Midbrain (tissue), 1 donor: ENCODE data around the gene CD8B.

Experiments
- DNase-seq: peaks from one replicate; lab custom pipeline; 2025; lab: John Stamatoyannopoulos, UW

The CD8B gene

DNA sequence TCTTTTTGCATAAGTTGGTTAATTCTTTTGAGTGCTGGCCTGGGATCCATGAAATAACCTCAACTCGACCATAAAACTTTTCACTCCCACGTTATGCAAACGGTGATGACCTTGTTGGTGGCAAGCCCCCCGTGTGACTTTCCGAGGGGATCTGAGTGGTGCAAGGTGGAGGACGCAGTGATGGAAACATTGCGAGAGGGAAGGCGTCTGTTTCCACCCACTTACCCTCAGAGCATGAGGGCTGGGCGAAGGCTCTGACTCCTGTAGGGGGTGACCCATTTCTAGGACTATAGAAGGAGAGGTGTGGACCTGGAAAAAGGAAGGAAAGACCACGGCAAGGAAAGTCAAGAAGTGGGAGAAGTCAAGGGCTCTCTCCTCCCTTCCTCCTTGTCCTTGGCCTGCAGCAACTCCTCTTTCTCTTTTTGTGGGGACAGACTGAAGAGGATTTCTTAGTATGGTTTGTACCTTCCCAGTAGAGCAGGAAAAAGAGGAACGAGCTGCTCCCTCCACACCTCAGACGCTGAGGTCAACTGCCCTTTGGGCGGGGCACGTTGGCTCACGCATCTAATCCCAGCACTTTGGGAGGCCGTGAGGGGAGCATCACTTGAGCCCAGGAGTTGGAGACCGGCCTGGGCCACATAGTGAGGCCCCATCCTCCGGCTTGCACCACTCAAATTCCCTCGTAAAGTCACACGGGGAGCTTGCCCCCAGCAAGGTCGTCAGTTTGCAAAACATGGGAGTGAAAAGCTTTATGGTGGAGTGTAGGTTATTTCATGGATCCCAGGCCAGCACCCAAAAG, 55.4 kb downstream of the CD8B start:
- no peak for DNase-seq

GRCh38 chr2:86800856-86801567, 60.7 kb downstream of the CD8B start:
- no peak for DNase-seq

GRCh38 chr2:86794861-86795260, 66.8 kb downstream of the CD8B start:
- DNase-seq = no peak

DNA sequence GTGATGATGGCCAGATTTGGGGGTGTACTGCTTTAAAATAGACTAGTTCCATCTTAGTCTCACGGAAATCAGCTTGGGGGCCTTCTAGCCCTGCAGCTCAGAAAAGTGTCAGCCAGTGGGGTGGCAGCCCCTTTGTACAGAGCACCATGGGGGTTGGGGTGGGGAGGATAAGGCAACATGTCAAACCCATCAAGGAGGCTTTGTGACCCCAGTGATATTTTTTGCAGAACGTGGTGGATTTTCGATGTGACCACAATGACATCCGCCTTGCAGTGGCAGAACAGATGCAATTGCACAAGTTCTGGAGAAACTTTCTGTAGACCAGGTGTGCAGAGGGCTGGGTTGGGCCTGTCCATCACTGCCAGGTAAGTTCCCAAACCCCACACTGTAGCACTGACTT, 67.9 kb downstream of the CD8B start:
- DNase-seq = no peak

DNA sequence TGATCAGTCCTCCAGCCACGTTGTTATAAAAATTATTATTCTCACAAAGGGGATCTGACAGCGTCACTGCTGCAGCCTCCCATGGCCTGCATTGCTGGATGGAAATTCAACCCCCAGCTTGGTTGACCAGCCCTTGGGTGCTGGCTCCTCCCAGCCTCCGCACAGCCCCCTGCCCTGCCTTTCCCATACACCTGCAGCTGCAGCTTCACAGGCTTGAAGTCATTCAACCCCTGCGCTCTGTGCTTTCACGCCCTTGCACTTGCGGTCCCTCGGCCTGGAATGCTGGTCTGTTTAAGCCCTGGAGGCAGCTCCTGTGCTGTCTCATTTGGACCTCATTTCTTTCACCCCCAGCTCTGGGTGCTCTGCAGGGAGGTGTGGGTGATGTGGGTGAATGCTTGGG, 70.1 kb downstream of the CD8B start:
- DNase-seq = no peak

GRCh38 chr2:86790676-86791572, 70.8 kb downstream of the CD8B start, which contains the start of gene CD8A:
Gene CD8A, minus strand, starts transcription at chr2:86790913. Its CDS starts 88 bp downstream, at chr2:86790825.
- DNase-seq = no peak

DNA sequence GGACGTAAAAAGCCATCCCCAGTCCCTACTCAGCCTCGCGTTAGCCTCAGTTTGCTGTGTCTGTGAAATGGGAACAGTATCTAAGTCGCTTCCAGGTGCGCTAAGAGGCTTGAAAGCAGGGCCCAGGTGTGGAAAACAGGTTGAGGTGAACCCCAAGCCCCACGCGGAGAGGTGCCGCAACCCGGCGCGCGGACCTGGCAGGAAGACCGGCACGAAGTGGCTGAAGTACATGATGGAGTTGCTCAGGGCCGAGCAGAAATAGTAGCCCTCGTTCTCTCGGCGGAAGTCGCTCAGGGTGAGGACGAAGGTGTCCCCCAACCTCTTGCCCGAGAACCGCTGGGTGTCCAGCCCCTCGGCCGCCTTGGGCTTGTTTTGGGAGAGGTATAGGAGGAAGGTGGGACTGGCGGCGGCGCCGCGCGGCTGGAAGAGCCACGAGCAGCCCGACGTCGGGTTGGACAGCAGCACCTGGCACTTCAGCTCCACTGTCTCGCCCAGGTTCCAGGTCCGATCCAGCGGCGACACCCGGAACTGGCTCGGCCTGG, 71.5 kb downstream of the CD8B start:
- no peak for DNase-seq

GRCh38 chr2:86789687-86790133, 72.0 kb downstream of the CD8B start:
- DNase-seq = no peak

DNA sequence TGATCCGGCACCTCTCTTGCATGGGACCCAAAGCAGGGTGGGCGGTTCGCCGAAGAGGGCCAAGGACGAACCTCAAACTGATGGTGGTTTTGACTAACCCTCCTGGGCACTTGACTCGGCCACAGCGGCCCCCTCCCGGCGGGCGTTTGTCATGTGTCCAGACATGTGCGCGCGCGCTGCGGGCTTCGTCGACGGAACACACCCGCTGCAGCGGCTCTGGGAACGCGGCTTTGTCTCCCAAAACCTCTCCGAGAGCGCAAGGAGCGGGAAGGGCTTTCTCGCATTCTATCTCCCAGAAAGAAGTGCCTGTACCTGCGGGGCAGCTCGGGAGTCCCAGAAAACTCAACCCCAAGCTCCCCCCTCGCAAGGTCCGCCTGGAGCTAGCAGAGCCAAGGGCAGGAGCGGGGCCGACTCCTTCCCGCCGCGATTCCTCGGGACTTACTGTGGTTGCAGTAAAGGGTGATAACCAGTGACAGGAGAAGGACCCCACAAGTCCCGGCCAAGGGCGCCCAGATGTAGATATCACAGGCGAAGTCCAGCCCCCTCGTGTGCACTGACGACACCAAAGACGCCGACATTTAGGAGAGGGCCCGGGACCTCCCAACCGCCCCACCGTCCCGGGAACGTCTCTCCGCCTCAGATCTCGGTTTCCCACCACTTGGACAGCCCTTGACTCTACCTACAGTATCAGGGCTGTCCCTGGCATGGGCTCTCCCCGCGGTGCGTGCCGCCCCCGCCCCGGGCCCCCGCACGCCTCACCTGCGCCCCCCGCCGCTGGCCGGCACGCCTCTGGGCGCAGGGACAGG, 72.6 kb downstream of the CD8B start:
- no peak for DNase-seq

DNA sequence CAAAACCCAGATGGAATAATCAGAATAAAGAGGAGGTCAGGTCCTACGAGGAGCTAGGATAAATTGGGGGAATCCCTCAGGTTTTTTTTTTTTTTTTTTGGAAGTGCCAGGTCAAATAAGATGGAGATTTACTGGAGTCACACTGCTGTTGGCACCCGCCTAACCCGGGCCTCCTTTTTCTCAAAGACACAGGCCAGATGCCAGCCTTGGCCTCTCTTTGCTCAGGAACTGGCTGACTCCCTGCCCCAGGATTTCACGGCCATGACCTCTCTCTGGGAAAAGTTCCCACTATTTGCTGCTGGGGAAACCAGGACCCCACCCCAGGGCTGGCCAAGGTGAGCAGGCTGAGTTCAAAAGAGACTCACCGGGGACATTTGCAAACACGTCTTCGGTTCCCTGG, 73.5 kb downstream of the CD8B start:
- DNase-seq = peak; percentile 26

DNA sequence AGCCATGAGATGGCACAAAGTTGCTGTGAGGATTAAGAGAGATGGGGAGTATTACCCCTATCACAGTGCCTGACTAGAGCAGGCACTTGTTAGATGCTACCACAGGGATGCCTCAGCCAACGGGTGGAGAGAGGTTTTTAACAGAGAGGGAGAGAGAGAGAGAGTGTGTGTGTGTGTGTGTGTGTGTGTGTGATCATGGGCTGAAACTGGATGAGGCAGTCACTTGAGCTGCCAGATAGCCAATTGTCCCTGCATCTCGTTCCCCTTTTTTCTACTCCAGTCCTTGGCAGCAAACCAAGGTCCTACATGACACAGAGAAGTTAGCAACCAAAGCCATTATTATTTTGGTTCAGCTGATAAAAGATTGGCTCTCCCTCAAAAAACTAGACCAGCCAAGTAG, 74.0 kb downstream of the CD8B start:
- DNase-seq = peak; percentile 28

DNA sequence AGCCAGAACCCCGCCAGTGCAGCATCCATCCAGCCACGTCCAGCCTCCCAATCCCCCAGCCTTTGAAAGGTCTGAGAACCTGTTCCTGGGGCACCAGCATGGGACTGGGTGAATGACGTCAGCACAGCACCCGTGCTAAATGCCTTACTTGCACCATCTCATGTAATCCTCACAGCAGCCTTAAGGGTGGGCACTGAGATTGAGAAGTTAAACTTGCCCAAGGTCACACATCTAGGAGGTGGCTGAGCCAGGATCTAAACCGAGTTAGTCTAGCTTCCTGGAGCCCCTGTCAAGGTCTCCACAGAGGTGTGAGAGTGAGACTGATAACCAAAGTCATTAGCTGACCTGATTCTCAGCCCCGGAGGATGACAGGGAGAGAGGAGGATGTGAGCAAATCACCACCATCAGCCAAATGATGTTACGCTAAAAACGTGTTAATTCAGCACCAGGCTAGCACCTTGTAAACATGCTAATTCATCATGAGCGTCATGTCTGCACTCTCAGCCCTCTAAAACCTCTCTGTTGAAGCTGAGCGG, 75.6 kb downstream of the CD8B start:
- no peak for DNase-seq

- DNase-seq = no peak
Measured at GRCh38 chr2:86785456-86785855, 76.2 kb downstream of the CD8B start.

DNA sequence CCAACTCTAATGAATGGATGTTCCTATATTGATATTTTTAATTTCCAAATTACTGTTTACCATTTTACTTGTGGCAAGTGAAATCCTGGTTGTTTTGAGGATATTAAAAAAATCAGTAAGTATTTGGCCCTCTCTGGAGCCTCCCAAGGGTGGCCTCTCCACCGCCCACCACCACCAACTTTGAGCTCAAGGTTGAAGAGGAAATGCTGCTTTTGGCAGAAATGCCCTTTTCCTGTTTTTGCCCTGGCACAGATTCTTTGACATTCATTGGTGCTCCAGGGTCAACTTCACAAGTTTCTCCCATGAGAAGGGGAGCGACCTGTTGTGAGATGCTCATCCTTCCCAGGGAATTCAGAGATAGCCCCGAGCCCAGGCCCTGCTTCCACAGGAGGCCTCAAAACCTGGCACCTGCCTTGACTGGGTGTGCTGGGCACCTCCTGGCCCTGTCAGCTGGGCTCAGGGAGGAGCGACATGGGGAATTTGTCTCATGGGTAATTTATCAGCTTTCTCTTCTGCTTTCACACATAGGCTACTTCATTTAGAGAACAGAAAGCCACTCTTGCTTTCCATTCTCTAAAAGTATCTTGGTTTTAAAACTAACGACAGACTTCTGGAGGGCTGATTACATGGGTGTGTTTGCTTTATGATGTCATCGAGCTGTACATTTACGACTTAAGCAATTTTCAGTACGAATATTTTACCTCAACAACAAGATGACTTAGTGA, 77.9 kb downstream of the CD8B start:
- no peak for DNase-seq

- no peak for DNase-seq
Measured at GRCh38 chr2:86782748-86783147, 78.9 kb downstream of the CD8B start.

DNA sequence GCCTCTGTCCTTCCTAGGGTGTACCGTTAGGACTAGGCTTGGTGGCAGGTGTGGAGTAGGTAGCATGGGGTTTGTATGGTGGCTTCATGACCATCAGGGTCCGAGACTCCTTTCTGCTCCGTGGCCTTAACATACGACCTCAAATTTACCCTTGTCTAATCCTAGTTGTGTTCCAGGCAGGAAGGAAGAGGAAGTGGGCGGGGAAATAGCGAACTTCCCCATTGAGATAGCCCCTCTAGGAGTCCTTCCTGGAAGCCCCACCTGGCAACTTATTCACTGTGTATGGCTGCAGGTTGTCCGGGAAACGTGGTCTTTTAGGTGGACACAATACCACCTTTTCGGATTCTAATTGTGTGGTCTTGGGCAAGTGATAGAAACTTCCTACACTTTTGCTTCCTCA, 80.3 kb downstream of the CD8B start:
- DNase-seq = no peak

DNA sequence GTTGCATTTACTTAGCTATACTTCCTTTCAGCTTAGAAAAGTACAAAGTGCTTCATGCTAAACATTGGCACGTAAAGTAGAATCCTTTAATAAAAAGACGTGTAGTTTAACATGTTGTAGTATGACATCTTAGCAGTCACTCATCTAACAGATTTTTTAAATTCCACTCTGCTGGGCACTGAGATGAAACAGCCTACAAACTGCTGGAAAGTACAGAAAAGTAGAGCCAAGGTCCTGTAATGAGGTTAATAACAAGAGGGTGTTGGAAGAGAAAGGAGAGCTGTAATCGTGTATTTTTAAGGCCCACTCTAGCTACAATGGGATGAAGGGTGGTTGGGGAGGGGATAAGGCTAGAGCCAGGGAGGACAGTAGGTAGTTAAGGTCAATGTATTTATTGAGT, 81.7 kb downstream of the CD8B start:
- no peak for DNase-seq

GRCh38 chr2:86778957-86779356, 82.7 kb downstream of the CD8B start:
- DNase-seq = no peak

DNA sequence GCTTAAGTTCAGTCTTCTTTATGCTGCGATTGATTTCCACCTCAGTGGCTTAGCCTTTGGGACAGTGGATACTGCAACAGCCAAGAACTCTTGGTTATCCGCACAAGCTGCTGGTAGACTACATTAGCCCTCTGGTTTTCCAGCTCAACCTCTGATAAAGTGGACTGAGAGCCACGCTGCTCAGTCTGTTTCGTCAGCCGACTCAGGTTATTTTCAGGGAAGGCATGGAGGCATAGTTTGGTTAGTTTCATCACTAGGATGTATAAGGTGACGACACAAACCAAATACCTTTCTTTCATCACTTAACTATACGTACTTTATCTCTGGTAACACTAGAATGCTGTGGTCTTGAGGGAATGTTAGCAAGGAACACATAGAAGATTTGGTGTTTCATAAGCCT, 85.2 kb downstream of the CD8B start:
- no peak for DNase-seq

- no peak for DNase-seq
Measured at GRCh38 chr2:86775338-86775737, 86.3 kb downstream of the CD8B start.
